GM18507 (cell line): Measurements from ENCODE around the gene THEM5.
A peak's percentile ranks its signal among the peaks of the same experiment; 100 is the strongest.

Experiments
- DNase-seq: peaks from one replicate; pipeline ENCODE4 v3.0.0; 2011; ENCODE audit warnings: low read depth; ENCODE audit not compliant: insufficient read length; ENCODE audit errors: extremely low spot score
- FAIRE-seq: peaks from 2 replicates; lab custom pipeline; 2011; peaks lifted over from hg19 to GRCh38; lab: Jason Lieb, UNC

The THEM5 gene

GRCh38 chr1:151846686-151847237 is 6.8 kb downstream of the THEM5 start:
- FAIRE-seq (no peak), DNase-seq (no peak)

DNA sequence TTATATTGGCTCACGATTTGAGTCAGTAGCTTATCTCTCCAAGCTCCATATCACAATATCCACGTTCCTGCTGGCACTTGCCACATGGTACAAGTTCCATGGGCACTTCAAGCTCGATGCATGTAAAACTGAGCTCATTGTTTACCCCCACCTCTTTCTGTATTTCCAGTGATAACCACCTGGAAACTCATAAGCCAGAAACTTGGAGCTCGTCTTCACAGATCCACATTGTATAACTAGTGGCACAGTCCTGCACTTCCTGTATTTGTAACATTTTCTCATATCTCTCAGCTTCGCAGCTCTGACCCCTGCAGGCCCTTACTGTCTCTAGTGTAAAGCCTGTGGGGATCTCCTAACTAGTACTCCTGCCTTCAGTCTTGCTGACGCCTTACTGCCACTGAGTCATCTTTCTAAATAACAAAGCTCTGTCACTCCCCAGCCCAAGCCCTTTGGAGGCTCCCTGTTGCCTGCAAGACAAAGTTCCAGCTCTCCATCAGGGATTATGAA is 7.4 kb downstream of the THEM5 start:
- DNase-seq = no peak
- no peak for FAIRE-seq

DNA sequence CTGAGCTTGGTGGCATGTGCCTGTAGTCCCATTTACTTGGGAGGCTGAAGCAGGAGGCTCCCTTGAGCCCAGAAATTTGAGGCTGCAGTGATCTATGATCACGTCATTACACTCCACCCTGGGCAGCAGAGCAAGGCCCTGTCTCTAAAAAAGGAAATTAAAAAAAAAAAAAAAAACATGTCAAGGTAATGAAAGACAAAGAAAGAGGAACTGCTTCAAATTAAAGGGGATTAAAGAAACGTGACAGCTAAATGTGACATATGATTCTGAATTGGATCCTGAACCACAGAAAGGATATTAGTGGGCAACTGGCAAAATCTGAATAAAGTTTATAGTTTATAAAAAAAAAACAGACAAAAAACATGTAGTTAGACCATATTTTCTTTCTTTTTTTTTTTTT is 10.1 kb downstream of the THEM5 start:
- FAIRE-seq (no peak), DNase-seq (no peak)

- FAIRE-seq (no peak), DNase-seq (no peak)
Observed at GRCh38 chr1:151841141-151841540, 12.4 kb downstream of the THEM5 start.

- DNase-seq = no peak
- FAIRE-seq = no peak
Observed at GRCh38 chr1:151840421-151840820, 13.1 kb downstream of the THEM5 start.

DNA sequence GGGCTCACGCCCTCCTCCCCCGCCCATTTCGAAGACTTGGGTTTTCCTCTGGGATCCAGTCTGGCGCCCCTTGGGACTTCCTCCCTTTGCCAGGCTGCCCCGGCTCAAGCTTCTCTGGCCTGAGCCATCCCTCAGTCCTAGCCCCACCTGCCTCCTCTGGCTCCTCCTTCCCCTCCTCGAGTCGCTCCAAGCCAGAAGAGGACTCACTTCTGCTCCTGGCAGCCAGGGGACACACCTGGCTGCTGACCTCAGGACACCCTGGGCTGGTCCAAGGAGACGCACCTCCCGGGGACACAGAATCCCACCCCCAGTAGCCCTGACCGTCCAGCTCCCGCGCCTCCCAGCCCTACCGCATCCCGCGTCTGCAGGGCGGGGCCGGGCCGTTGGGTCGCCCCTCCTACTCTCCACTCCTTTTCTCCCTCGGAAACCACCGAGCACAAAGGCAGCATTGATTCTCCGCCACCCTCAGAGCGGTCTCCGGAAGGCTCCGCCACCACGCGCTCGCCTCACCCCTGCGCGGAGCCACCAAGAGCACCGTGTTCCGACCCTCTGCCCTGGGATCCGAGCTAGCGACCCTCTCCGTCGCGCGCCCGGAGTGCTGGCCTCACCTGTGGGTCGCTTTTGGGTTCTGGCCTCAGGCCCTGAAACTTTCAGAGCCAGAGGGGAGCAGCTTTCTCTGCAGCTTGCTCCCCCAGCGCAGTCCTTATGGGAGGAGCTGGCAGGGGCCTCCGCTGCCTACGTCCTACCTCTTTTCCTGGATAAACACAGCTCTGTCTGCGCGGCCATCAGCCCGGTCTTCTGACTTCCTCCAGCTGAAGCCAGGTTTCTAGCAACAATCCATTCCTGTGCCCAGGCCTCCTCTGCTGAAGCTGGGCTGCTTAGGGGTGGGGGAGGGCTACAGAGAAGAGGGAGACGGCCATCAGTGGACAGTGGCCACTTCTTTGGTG is 13.8 kb downstream of the THEM5 start, which contains the start of gene C2CD4D:
Gene C2CD4D (minus strand): TSS at position 364 of the 947 bp plus-strand sequence. CDS start 831 bp downstream, outside the sequence.
- no peak for DNase-seq
- FAIRE-seq = peak; percentile 41

- DNase-seq (no peak), FAIRE-seq (no peak)
Observed at GRCh38 chr1:151839082-151839412, 14.5 kb downstream of the THEM5 start.

GRCh38 chr1:151838222-151839081 is 15.1 kb downstream of the THEM5 start:
- no peak for FAIRE-seq
- peak; percentile 28 for DNase-seq

DNA sequence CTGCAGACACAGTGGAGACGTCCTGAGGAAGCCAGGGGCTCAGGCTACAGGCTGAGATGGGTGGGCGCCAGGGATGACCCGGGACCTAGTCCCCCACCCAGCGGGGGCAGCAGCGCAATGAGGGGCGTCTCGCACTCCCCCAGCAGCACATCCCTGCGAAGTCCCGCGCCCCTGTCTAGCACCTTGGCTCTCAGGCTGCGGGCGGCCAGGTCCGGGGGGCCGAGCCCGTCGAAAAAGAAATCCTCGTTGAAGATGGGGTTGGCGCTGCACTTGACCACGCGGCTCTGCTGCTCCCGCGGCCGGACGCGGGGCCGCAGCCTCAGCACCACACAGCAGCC is 15.7 kb downstream of the THEM5 start:
- no peak for DNase-seq
- no peak for FAIRE-seq

DNA sequence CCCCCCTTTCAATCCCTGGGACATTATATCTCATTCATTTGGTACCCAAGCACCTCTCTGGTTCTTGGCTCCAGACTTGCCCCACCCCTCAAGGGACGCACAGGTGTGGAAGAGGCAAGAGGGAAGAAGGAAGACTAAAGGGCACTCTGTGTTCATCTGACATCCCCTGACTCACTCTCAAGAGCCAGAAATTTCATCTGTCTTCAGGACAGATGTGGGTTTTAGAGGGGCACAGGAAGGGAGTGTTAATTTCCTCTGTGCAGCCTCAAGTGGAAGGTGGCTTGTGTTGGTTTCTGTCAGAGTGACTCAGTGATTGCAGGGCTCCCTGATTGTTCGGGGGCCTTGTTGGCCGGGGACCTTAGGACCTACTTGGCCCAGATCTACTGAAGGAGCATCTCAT is 16.3 kb downstream of the THEM5 start:
- DNase-seq = no peak
- no peak for FAIRE-seq

DNA sequence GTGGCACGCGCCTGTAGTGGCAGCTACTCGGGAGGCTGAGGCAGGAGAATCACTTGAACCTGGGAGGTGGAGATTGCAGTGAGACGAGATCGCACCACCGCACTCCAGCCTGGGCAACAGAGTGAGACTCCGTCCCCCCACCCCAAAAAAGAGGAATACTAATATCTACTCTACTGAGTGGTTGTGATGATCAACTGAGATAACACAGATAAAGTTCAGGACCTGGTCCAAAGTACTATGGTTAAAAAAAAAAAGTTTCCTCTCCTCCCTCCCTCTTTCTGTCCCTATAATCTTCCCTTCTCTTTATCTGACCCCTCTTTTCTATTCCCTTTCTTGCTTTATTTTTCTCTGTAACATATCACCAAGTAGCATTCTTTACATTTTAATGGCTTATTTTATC is 17.9 kb downstream of the THEM5 start:
- FAIRE-seq (no peak), DNase-seq (no peak)

DNA sequence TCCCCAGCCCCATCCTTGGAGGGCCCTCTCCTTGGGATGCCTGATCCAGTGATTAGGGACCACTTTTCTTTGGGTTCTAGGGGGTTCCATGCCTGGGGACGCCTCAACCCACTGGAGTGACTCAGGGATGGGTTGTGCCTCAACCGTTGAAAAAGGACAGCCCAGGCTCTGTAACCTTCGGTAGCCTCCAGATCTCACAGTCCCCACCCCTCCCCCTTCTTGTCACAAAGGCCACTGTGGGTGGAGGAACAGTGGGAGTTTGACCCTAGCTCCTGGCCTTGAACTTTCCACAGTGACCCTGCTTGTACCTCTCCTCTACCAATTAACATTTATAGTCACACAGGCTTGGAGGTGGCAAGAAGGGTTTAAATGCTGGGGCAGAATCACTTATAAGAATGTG is 19.3 kb downstream of the THEM5 start:
- DNase-seq (no peak), FAIRE-seq (no peak)

DNA sequence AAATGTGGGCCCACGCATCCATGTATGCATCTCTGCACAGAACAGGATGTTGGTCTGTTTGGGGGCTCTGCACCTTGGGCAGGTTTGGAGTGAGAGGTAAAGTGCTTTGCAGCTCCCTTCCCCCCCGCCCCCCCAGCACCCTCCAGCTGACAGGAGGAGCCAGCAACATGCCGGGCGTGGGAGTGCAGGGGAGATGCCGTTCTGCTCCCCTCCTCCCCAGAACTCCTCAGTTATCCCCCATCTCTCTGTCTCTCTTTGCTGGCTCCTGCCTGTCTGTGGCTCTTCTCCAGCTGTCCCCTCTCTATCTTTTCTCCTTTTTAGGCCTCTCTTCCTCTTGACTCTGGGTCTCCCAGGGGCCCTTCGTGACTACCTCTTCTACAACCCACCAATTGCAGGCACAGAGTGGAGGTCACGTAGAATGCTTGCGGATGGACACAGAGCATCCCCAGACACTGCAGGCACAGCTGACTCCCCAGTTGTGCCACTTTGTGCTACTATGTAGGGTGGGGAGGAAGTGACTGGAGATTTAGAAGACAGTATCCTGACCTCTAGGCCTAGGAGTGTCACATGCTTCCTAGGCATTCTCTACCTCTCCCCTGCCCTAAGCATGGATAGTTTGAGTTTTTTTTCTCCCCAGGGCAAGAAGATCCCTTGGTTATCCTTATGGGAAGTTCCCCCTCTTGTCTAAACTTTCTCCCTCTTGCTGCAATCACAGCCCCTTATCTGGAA is 20.2 kb downstream of the THEM5 start:
- DNase-seq (no peak), FAIRE-seq (no peak)

DNA sequence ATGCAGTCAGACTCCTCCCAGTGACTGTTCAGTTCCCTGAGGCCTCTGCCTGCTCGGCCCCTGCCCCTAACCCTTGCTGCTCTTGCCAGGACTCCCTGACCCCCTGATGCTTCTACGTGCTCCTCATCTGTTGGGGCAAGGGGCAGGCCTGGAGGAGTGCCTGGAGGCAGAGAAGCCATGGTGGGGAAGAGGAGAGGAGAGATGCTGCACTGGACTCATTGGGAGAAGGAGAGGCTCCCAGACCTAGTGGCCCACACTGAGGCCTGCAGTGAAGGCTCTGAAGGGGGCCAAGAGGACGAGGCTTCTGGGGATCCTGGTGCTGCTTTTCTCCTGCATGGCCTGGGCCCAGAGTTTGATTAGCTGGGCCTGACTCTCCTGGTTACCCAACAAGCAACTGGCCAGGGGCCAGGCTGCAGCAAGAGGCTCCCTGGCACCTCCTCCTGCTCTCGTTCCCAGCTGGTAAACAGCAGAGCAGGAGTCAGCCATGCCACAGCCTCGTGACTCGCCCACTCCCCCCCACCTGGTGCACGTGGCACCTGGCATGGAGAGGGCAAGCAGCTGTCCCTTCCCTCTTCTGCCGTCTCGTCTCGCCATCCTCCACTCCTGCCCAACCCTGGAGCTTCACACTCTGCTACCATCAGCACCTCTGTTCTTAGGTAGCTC is 21.1 kb downstream of the THEM5 start:
- DNase-seq (no peak), FAIRE-seq (no peak)

DNA sequence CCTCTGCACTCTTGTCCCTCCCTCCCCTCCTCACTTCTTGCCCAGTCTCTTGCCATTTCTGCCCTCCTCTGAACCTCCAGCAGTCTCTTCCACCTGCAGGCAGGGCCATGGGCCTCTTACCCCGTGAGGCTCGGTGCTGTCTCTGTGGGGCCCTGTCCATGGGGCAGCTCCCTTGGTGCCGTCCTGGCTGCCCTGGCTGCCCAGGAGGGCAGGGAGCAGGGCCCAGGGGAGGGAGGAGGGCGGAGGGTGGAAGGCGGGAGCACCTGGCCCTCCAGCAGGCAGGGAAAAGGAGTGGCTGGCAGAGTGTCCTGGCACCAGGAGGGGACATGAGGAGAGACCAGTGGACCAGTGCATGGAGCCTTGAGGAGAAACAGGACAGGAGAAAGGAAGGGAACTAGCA is 21.9 kb downstream of the THEM5 start, which contains the start of gene RORC:
Gene RORC (minus strand): TSS at position 198 of the 400 bp plus-strand sequence. CDS start 38 bp downstream, at position 160.
- FAIRE-seq (no peak), DNase-seq (no peak)

GRCh38 chr1:151831256-151831591 is 22.3 kb downstream of the THEM5 start:
- no peak for DNase-seq
- FAIRE-seq = no peak

DNA sequence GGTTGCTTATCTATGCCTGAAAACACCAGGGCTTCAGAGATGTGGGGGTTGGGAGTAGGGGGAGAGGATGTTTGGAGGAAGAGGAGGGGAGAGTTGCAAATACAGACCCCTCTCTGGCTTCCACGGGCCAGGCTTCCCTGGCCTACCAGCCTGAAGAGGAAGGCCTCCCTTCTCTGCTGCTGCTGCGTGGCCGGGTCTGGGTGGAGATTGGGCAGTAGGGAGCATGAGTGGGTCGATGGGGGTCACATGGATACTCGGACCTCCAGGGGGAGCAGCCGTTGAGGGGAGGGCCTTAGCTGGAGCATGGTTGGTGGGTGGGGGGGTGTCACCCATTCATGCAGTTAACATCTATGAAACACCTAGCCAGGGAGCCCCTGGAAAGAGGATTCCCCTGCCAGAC is 23.5 kb downstream of the THEM5 start:
- FAIRE-seq = no peak
- no peak for DNase-seq

- no peak for DNase-seq
- FAIRE-seq = no peak
Observed at GRCh38 chr1:151829352-151830046, 24.0 kb downstream of the THEM5 start.
